ENCODE results near the gene COMT. TPM values are rescaled to one million over a fixed set of nuclear protein-coding genes. Genes with fewer than 3 reads are reported as not detected.

COMT gene
- polyA plus RNA-seq, 1 experiment = 79.4 TPM

GRCh38 chr22:20010307-20011122 lies 68.9 kb downstream of the COMT start:
- Histone ChIP-seq H3K4me3 (ENCODE audit: low read depth, low read length) (no peak overlapping the region), H3K27me3 (ENCODE audit: control insufficient read depth, insufficient read depth, low read length) (peaks cover 13% of the 10 kb centered on the region), H3K27ac (ENCODE audit: low read depth, low read length) (no peak overlapping the region), H3K9me3 (ENCODE audit: control insufficient read depth, insufficient read depth, low read length) (no peaks in the 10 kb centered on the region; the same call in 1 of the 2 replicates)
- CTCF ChIA-PET = no interaction called here
- DNase-seq (ENCODE audit: low read depth, low spot score) = no peak
- POLR2A ChIA-PET = no interaction called here
- no peak for TF ChIP-seq CTCF (IDR thresholded peaks at IDR 0.05; ENCODE audit: low read depth, low read length)

GRCh38 chr22:20011123-20011992 lies 69.8 kb downstream of the COMT start:
- no peak for TF ChIP-seq CTCF (IDR thresholded peaks at IDR 0.05; ENCODE audit: low read depth, low read length)
- no peak for DNase-seq (ENCODE audit: low read depth, low spot score)
- CTCF ChIA-PET = interaction anchor here (3.7 kb wide), 1 partner anchor 41 kb away, joined by 68 read pairs; no protein-coding TSS in a partner anchor
- Histone ChIP-seq H3K4me3 (ENCODE audit: low read depth, low read length) (no peak overlapping the region), H3K27me3 (ENCODE audit: control insufficient read depth, insufficient read depth, low read length) (peaks cover 14% of the 10 kb centered on the region), H3K9me3 (ENCODE audit: control insufficient read depth, insufficient read depth, low read length) (no peaks in the 10 kb centered on the region; the same call in 1 of the 2 replicates), H3K27ac (ENCODE audit: low read depth, low read length) (no peak overlapping the region)
- POLR2A ChIA-PET = interaction anchor here (2.1 kb wide), 1 partner anchor 43 kb away, joined by 5 read pairs; no protein-coding TSS in a partner anchor

- Histone ChIP-seq H3K4me3 (ENCODE audit: low read depth, low read length) (no peak overlapping the region), H3K9me3 (ENCODE audit: control insufficient read depth, insufficient read depth, low read length) (no peaks in the 10 kb centered on the region; the same call in 1 of the 2 replicates), H3K27ac (ENCODE audit: low read depth, low read length) (no peak overlapping the region), H3K27me3 (ENCODE audit: control insufficient read depth, insufficient read depth, low read length) (peaks cover 16% of the 10 kb centered on the region)
- TF ChIP-seq CTCF (IDR thresholded peaks at IDR 0.05; ENCODE audit: low read depth, low read length) = no peak
- CTCF ChIA-PET = interaction anchor here (0.6 to 3.7 kb wide), 5 partner anchors 28 to 56 kb away, joined by 3 to 68 read pairs (median 6); no protein-coding TSS in a partner anchor
- no peak for DNase-seq (ENCODE audit: low read depth, low spot score)
- POLR2A ChIA-PET = interaction anchor here (1.4 to 2.1 kb wide), 3 partner anchors 26 to 43 kb away, joined by 5 to 10 read pairs (median 6); no protein-coding TSS in a partner anchor
These were observed 70.6 kb downstream of the COMT start for GRCh38 chr22:20011993-20012740.

DNA sequence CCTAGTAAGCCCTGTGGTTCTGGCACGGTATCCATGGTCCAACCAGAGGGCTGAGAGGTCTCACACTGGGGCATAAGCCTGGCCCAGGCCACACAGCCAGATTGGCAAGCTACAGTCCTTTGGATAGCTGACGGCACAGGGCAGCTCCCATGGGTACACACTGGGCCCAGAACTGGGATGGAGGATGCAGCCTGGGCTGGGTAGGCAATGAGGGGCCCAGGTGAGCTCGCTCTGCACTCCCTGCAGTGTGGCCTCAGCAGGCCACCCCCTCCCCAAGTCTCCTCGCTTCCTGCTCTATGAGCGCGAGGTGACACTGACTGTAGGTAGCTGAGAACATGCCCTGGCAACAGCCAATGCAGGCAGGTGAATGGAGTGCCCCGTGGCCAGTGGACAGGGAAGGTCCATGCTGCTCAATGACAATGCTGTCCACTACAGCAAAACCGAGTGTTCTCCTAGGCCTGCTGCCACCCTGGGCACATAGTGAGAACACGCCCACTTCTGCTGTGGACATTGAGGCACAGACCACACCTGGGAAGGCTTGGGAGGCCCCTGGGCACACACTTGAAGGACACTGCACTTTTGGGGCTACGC lies 71.3 kb downstream of the COMT start:
- CTCF ChIA-PET = interaction anchor here (0.6 to 3.7 kb wide), 16 partner anchors 9 to 282 kb away, joined by 3 to 68 read pairs (median 4); no protein-coding TSS in a partner anchor

More for the DNA sequence above, 71.3 kb downstream of the COMT start:
- TF ChIP-seq CTCF (IDR thresholded peaks at IDR 0.05; ENCODE audit: low read depth, low read length) = no peak
- no peak for DNase-seq (ENCODE audit: low read depth, low spot score)
- POLR2A ChIA-PET = interaction anchor here (1.0 to 2.1 kb wide), 4 partner anchors 9 to 44 kb away, joined by 3 to 10 read pairs (median 6); no protein-coding TSS in a partner anchor
- Histone ChIP-seq H3K9me3 (ENCODE audit: control insufficient read depth, insufficient read depth, low read length) (no peaks in the 10 kb centered on the region; the same call in 1 of the 2 replicates), H3K27ac (ENCODE audit: low read depth, low read length) (no peak overlapping the region), H3K27me3 (ENCODE audit: control insufficient read depth, insufficient read depth, low read length) (peaks cover 22% of the 10 kb centered on the region), H3K4me3 (ENCODE audit: low read depth, low read length) (no peak overlapping the region)
